Epithelial cell of esophagus (primary cell): ENCODE results near the gene STRIP1.

ENCODE experiments used
- DNase-seq: peaks from one replicate; pipeline ENCODE4 v3.0.0; 2010; ENCODE audit warnings: low read depth
- H3K4me3 ChIP-seq: 2 replicates; pipeline ENCODE4 v1.5.1; 2011; ENCODE audit warnings: mild to moderate bottlenecking, low read length, control low read depth
- TF ChIP-seq, protein P1 (sequence below): IDR thresholded peaks from 2 replicates; pipeline ENCODE4 v1.5.1; 2011; ENCODE audit warnings: low read depth, mild to moderate bottlenecking, low read length, control low read depth, inconsistent platforms; ENCODE audit not compliant: insufficient read depth; ENCODE audit errors: missing control alignments

The STRIP1 gene

DNA sequence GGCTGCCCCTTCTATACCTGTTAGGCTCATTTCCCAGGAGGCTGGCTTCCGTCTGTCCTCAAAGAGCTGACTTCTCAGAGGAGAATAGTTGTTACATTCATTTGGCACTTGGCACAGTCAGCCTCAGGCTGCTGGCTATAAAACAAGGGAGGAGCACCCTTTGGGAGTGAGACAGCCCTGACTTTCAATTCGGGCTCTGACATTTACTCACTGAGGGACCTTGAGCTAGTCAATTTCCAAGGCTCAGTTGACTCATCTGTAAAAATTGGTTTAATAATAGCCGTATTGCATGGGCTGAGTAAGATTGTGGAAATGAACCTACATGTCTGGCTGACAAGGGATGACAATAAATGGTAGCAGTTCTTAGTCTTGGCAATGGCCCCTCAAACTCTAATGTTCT, 22.4 kb downstream of the STRIP1 start:
- peak; percentile 78 for DNase-seq
- H3K4me3 ChIP-seq, result no peak overlapping the region
- TF ChIP-seq, protein P1, sequence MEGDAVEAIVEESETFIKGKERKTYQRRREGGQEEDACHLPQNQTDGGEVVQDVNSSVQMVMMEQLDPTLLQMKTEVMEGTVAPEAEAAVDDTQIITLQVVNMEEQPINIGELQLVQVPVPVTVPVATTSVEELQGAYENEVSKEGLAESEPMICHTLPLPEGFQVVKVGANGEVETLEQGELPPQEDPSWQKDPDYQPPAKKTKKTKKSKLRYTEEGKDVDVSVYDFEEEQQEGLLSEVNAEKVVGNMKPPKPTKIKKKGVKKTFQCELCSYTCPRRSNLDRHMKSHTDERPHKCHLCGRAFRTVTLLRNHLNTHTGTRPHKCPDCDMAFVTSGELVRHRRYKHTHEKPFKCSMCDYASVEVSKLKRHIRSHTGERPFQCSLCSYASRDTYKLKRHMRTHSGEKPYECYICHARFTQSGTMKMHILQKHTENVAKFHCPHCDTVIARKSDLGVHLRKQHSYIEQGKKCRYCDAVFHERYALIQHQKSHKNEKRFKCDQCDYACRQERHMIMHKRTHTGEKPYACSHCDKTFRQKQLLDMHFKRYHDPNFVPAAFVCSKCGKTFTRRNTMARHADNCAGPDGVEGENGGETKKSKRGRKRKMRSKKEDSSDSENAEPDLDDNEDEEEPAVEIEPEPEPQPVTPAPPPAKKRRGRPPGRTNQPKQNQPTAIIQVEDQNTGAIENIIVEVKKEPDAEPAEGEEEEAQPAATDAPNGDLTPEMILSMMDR, result no peak

DNA sequence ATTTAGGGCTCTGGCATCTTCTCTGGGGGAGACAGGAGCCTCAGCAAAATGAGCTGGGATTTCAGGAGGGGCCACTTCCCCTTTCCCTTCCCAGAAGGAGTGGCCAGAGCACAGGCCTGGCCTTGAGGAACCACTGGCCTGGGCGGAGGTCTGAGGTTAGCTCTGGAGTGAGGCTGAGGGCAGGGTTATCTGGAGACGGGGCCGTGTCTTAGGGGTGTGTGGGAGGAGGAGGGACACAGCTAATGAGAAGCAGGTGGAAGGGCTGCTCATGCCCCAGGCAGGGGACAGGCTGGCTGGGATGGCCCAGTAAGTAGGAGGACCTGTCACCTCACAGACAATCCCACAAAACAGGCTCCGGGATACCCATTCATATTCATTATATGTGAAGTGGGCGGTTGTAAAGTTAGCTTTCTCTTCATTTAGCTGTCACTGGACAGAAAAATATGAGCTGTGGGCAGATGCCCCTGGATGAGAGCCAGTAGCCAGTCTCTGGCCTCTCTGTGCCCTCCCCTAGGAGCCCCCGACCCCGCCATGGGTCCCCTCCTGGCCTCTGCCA, 23.6 kb downstream of the STRIP1 start:
- TF ChIP-seq, protein P1, result no peak
- no peak overlapping the region for H3K4me3 ChIP-seq
- no peak for DNase-seq

DNA sequence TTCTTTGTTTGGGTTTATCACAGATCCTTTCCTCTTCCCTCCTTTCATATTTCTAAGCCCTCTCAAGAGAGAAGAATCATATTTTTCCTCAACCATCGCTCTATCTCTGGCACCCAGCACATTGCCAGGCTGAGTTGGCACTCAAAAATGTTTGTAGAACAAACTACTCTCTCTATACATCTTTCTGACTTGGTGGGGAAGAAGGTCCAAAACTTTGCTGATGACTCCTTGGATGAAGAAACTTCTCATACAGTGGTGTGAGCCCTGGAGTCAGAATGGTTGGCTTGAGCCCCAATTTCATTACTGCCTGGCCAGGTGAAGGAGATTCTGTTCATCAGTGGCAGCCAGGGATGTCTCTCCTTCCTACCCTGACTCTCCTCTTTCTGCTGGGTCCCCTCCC, 24.2 kb downstream of the STRIP1 start:
- TF ChIP-seq, protein P1, result no peak
- DNase-seq, result no peak
- H3K4me3 ChIP-seq, result no peak overlapping the region

DNA sequence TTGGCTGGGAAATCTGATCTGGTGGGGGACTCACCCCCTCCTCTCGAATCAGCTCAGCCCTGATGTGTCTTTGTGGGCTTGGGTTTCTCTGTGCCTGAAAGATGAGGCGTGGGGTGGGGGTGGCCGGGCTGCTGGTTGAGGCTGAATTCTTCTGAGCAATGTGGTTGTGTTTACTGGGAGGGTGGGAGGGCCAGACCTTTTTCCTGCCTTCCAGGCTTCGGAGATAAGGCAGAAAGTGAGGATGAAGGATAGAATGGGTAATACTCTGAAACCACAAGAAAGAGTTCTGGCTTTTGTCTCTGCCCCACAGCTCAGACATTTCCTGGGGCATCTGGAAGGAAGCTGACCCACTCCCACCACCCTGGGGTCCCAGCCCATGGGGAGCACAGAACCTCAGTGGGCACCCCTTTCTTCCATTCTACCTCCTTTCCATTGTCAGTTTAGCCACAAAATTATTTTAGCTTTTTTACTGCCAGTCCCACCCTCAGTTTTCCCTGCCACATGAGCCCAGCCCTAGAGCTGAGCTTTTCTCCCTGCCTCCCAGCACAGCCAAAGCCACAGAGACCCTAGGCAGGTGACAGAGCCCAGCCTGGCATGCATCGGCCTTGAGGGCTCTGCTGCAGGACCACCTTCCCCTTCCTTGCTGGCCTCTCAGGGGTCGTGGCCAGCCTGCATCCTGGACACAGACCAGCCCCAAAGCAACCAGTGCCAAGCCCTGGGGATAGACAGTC, 24.9 kb downstream of the STRIP1 start:
- no peak for DNase-seq
- TF ChIP-seq, protein P1, result no peak

DNA sequence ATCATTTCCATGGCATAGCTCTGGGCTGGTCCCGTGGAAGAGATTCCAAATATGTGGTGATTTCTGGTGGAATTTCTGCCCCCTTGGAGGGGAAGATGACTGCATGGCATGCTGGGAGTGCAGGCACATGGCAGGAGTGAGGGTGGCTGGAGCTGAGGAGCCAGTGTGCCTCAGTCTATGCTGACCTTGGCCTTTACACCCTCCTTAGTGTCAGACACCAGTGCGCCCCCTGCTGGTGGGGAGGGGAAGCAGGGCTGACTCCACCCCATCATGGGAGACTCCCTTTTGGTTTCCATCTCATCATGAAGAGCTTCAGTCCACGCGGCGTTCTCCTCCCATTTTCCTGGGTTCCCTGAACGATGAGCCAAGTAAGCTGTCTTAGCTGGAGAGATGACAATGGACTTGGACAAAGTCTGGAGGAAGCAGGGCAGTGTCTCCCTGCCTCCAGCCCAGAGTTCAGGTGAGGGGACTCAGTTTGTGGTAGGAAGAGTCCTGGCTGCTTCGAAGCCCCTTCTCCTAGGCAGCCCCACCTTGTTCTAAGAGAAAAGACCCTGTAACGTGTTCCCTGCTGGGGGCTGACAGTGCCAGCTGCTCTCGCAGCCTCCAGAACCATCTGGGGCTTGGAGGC, 25.7 kb downstream of the STRIP1 start:
- DNase-seq, result peak; percentile 45
- no peak overlapping the region for H3K4me3 ChIP-seq
- TF ChIP-seq, protein P1, result peak; percentile 83

More for the DNA sequence above, 24.9 kb downstream of the STRIP1 start:
- H3K4me3 ChIP-seq, result no peak overlapping the region

DNA sequence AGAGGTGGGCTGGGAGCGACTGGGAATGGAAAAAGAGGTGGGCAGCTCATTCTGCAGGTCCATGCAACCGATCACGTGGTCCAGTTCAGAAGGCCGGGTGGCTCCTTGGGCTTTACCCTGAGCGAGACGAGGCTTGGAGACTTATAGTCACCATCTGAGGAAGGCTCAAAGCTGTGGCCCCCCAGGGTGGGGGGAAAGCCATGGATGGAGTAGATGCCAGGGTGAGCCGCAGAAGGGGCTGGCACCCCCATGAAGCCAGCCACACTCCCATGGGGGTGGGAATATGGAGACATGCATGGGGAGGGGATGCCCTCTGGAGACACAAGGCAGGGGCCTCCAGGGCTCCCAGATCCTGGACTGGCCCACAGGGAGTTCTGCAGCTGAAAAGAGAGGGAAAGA, 26.2 kb downstream of the STRIP1 start:
- TF ChIP-seq, protein P1, result no peak
- no peak overlapping the region for H3K4me3 ChIP-seq
- DNase-seq, result no peak
